WTC11 (cell line): Measurements from ENCODE around the gene CDK5. TPM values are rescaled to one million over a fixed set of nuclear protein-coding genes. Genes with fewer than 3 reads are reported as not detected.
"Not testable (repeated sequence)": the region's sequence is repeated elsewhere in the genome, so short reads cannot be mapped to it uniquely, and the experiment has no call there.

ENCODE experiments used
- ATAC-seq: fragments of 200-7000 bp; cut with Tn5 transposase; 2 replicates; pipeline ENCODE4 v1.10.0; 2021; ENCODE audit warnings: mild to moderate bottlenecking, moderate library complexity
- CTCF ChIA-PET: fragments of 300-600 bp; sonication (Branson Sonifier 250); formaldehyde crosslinking; loops from one replicate; lab custom pipeline; 2021; ENCODE audit warnings: antibody characterized with exemption; lab: Charles Lee
- POLR2A ChIA-PET: fragments of 350-600 bp; sonication (Branson Sonifier 250); formaldehyde crosslinking; loops from one replicate; lab custom pipeline; 2021; ENCODE audit warnings: antibody characterized with exemption; lab: Charles Lee
- DNase-seq: peaks from one replicate; pipeline ENCODE4 v3.0.0; 2021; ENCODE audit warnings: low spot score
- H3K27ac Mint-ChIP-seq: 2 replicates; pipeline ENCODE4 v1.8.0; 2021; ENCODE audit warnings: mixed read lengths
- H3K27me3 Mint-ChIP-seq: 2 replicates; pipeline ENCODE4 v1.8.0; 2021; ENCODE audit warnings: low read depth, mild to moderate bottlenecking, moderate library complexity, mixed read lengths
- H3K36me3 Mint-ChIP-seq: 2 replicates; pipeline ENCODE4 v1.8.0; 2021; ENCODE audit warnings: mixed read lengths
- H3K4me1 Mint-ChIP-seq: 2 replicates; pipeline ENCODE4 v1.8.0; 2022; ENCODE audit warnings: mixed read lengths
- H3K4me3 Mint-ChIP-seq: 2 replicates; pipeline ENCODE4 v1.8.0; 2021; ENCODE audit warnings: mild to moderate bottlenecking, moderate library complexity, mixed read lengths
- H3K9me3 Mint-ChIP-seq: 2 replicates; pipeline ENCODE4 v1.8.0; 2021; ENCODE audit warnings: mixed read lengths
- CREM ChIP-seq: sonication (generic); formaldehyde crosslinking; IDR thresholded peaks from 2 replicates; pipeline ENCODE4 v1.8.1; 2022; ENCODE audit warnings: mild to moderate bottlenecking, missing genetic modification reagents, moderate library complexity
- E2F4 ChIP-seq: sonication (generic); formaldehyde crosslinking; IDR thresholded peaks from 2 replicates; pipeline ENCODE4 v1.8.1; 2022; ENCODE audit warnings: low read depth, mild to moderate bottlenecking, moderate library complexity, missing genetic modification reagents, borderline replicate concordance
- ESRRA ChIP-seq: sonication (generic); formaldehyde crosslinking; IDR thresholded peaks from 2 replicates; pipeline ENCODE4 v1.8.1; 2022; ENCODE audit warnings: mild to moderate bottlenecking, missing genetic modification reagents, borderline replicate concordance
- JAZF1 ChIP-seq: fragments of 250-450 bp; sonication (Bioruptor Pico); IDR thresholded peaks from 2 replicates; pipeline ENCODE4 v1.9.0; 2021; ENCODE audit warnings: moderate library complexity, mild to moderate bottlenecking, inconsistent platforms
- KAT7 ChIP-seq: sonication (generic); formaldehyde crosslinking; IDR thresholded peaks from 2 replicates; pipeline ENCODE4 v1.8.1; 2023; ENCODE audit warnings: missing genetic modification reagents, mild to moderate bottlenecking, borderline replicate concordance
- MXD4 ChIP-seq: fragments of 250-450 bp; sonication (Bioruptor Pico); IDR thresholded peaks from 2 replicates; pipeline ENCODE4 v1.8.0; 2021; ENCODE audit warnings: mild to moderate bottlenecking, moderate library complexity, borderline replicate concordance
- NFE2L1 ChIP-seq: sonication (generic); formaldehyde crosslinking; IDR thresholded peaks from 2 replicates; pipeline ENCODE4 v1.8.1; 2023; ENCODE audit warnings: missing genetic modification reagents
- PRRX2 ChIP-seq: fragments of 250-450 bp; sonication (Bioruptor Pico); IDR thresholded peaks from 2 replicates; pipeline ENCODE4 v1.8.0; 2021; ENCODE audit warnings: mild to moderate bottlenecking
- SMAD3 ChIP-seq: sonication (generic); formaldehyde crosslinking; IDR thresholded peaks from 2 replicates; pipeline ENCODE4 v1.8.0; 2022; ENCODE audit warnings: missing genetic modification reagents, mild to moderate bottlenecking, borderline replicate concordance
- TEAD4 ChIP-seq: sonication (generic); formaldehyde crosslinking; IDR thresholded peaks from 2 replicates; pipeline ENCODE4 v1.8.0; 2022; ENCODE audit warnings: mild to moderate bottlenecking, missing genetic modification reagents
- ZBTB43 ChIP-seq: sonication (generic); formaldehyde crosslinking; IDR thresholded peaks from 2 replicates; pipeline ENCODE4 v1.8.1; 2023; ENCODE audit warnings: mild to moderate bottlenecking, missing genetic modification reagents
- ZNF396 ChIP-seq: fragments of 250-450 bp; sonication (Bioruptor Pico); IDR thresholded peaks from 2 replicates; pipeline ENCODE4 v1.8.0; 2021; ENCODE audit warnings: mild to moderate bottlenecking, moderate library complexity, borderline replicate concordance
- ZNF423 ChIP-seq: fragments of 250-450 bp; sonication (Bioruptor Pico); IDR thresholded peaks from 2 replicates; pipeline ENCODE4 v2.1.2; 2022; ENCODE audit warnings: mild to moderate bottlenecking, moderate library complexity
- total RNA-seq: library from RNA; stranded (reverse); gene quantifications from 3 replicates; pipeline ENCODE4 v1.2.3, GENCODE V29; 2021
- TF ChIP-seq, protein P1 (sequence below): sonication (generic); formaldehyde crosslinking; IDR thresholded peaks from 2 replicates; pipeline ENCODE4 v1.8.0; 2023; ENCODE audit warnings: missing genetic modification reagents, mild to moderate bottlenecking, borderline replicate concordance
- TF ChIP-seq, protein P2 (sequence below): sonication (generic); formaldehyde crosslinking; IDR thresholded peaks from 2 replicates; pipeline ENCODE4 v1.8.0; 2022; ENCODE audit warnings: mild to moderate bottlenecking, missing genetic modification reagents

The CDK5 gene
- total RNA-seq, 1 experiment from 2014 or later: 27.8 TPM

GRCh38 chr7:151012031-151012692 is 45.5 kb downstream of the CDK5 start (continued):
- TF ChIP-seq, protein P1, sequence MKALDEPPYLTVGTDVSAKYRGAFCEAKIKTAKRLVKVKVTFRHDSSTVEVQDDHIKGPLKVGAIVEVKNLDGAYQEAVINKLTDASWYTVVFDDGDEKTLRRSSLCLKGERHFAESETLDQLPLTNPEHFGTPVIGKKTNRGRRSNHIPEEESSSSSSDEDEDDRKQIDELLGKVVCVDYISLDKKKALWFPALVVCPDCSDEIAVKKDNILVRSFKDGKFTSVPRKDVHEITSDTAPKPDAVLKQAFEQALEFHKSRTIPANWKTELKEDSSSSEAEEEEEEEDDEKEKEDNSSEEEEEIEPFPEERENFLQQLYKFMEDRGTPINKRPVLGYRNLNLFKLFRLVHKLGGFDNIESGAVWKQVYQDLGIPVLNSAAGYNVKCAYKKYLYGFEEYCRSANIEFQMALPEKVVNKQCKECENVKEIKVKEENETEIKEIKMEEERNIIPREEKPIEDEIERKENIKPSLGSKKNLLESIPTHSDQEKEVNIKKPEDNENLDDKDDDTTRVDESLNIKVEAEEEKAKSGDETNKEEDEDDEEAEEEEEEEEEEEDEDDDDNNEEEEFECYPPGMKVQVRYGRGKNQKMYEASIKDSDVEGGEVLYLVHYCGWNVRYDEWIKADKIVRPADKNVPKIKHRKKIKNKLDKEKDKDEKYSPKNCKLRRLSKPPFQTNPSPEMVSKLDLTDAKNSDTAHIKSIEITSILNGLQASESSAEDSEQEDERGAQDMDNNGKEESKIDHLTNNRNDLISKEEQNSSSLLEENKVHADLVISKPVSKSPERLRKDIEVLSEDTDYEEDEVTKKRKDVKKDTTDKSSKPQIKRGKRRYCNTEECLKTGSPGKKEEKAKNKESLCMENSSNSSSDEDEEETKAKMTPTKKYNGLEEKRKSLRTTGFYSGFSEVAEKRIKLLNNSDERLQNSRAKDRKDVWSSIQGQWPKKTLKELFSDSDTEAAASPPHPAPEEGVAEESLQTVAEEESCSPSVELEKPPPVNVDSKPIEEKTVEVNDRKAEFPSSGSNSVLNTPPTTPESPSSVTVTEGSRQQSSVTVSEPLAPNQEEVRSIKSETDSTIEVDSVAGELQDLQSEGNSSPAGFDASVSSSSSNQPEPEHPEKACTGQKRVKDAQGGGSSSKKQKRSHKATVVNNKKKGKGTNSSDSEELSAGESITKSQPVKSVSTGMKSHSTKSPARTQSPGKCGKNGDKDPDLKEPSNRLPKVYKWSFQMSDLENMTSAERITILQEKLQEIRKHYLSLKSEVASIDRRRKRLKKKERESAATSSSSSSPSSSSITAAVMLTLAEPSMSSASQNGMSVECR: no peak

GRCh38 chr7:151011616-151012015 is 46.1 kb downstream of the CDK5 start:
- ATAC-seq, H3K27ac Mint-ChIP-seq, H3K36me3 Mint-ChIP-seq, POLR2A ChIA-PET, H3K9me3 Mint-ChIP-seq, DNase-seq, H3K4me3 Mint-ChIP-seq: not testable (repeated sequence)
- CTCF ChIA-PET: interaction anchor here (1.2 to 6.6 kb wide), 13 partner anchors 8 to 114 kb away, joined by 3 to 112 read pairs (median 33); partner anchors contain the start of genes ABCB8, NOS3 and TMUB1
- Mint-ChIP-seq H3K27me3 (peaks cover 38% of the 10 kb centered on the region), H3K4me1 (peaks cover 40% of the 10 kb centered on the region)

GRCh38 chr7:151011097-151011409 is 46.6 kb downstream of the CDK5 start:
- H3K4me3 Mint-ChIP-seq: no peak overlapping the region
- no peaks in the 10 kb centered on the region for H3K9me3 Mint-ChIP-seq
- H3K4me1 Mint-ChIP-seq: peaks cover 40% of the 10 kb centered on the region
- ChIA-PET POLR2A (no interaction called here), CTCF (interaction anchor here (0.8 to 6.6 kb wide), 16 partner anchors 9 to 113 kb away, joined by 3 to 112 read pairs (median 22); partner anchors contain the start of genes ABCB8, CDK5, NOS3 and TMUB1)
- H3K27me3 Mint-ChIP-seq: peaks cover 32% of the 10 kb centered on the region
- H3K36me3 Mint-ChIP-seq: no peaks in the 10 kb centered on the region
- DNase-seq: no peak
- no peak for ATAC-seq
- TF ChIP-seq, protein P2, sequence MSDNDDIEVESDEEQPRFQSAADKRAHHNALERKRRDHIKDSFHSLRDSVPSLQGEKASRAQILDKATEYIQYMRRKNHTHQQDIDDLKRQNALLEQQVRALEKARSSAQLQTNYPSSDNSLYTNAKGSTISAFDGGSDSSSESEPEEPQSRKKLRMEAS (CRISPR knock-in tag): no peak
- TF ChIP-seq CREM (CRISPR knock-in tag) (no peak), KAT7 (CRISPR knock-in tag) (no peak), ESRRA (no peak), MXD4 (CRISPR knock-in tag) (no peak), ZNF423 (CRISPR knock-in tag) (no peak), NFE2L1 (CRISPR knock-in tag) (no peak), E2F4 (no peak), SMAD3 (CRISPR knock-in tag) (no peak), TEAD4 (CRISPR knock-in tag) (no peak), PRRX2 (no peak), JAZF1 (CRISPR knock-in tag) (no peak), ZNF396 (CRISPR knock-in tag) (no peak), ZBTB43 (CRISPR knock-in tag) (no peak)
- peak overlapping the region; percentile 33; the same call in 1 of the 2 replicates for H3K27ac Mint-ChIP-seq
